Measurements from ENCODE around the gene NCOA6. TPM values are rescaled to one million over a fixed set of nuclear protein-coding genes. Genes with fewer than 3 reads are reported as not detected.
A peak's percentile ranks its signal among the peaks of the same experiment; 100 is the strongest.

NCOA6 gene
- polyA plus RNA-seq, 4 donors, result 19.3 to 46.5 (median 28.9) TPM

DNA sequence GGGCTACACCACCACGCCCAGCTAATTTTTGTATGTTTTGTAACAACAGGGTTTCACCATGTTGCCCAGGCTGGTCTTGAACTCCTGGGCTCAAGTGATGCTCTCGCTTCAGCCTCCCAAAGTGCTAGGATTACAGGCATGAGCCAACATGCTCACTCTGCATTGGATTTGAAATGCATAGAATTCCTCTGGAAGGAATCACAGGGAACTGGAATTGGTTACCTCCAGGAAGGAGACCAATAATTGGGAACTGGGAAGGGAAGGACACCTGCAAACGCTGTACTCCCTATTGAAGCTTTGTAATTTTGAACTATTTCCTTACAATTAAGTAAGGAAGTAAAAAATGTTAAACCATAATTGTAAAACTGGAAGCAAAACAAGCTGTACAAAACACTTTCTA, 133.6 kb downstream of the NCOA6 start:
- WGBS, 3 donors, result 80 to 91% (median 82%) methylated on average over 3 of the region's 3 CpGs
- H3K9me3 ChIP-seq (ENCODE audit: control insufficient read depth in 2 of 2, insufficient read depth in 1 of 2, low read depth in 1 of 2, low read length in 1 of 2), result no peaks in the 10 kb centered on the region
- no peaks in the 10 kb centered on the region for H3K36me3 ChIP-seq (ENCODE audit: control insufficient read depth in 3 of 3, insufficient read depth in 2 of 3, low read depth in 1 of 3, low read length in 3 of 3)
- FAIRE-seq (no peak), DNase-seq (no peak)
- no peak overlapping the region for H3K27ac ChIP-seq (ENCODE audit: low read depth in 1 of 3, low read length in 2 of 3)
- peaks cover 0 to 2% (median 0%) of the 10 kb centered on the region in 3 donors for H3K4me1 ChIP-seq (ENCODE audit: control insufficient read depth in 3 of 3, insufficient read depth in 2 of 3, low read depth in 1 of 3, low read length in 2 of 3)
- no peaks in the 10 kb centered on the region for H3K27me3 ChIP-seq (ENCODE audit: control insufficient read depth in 3 of 3, insufficient read depth in 3 of 3, low read length in 3 of 3)
- H3K4me3 ChIP-seq (ENCODE audit: low read depth in 1 of 3, low read length in 3 of 3), result no peak overlapping the region

GRCh38 chr20:34689486-34689885, 136.0 kb downstream of the NCOA6 start:
- H3K27me3 ChIP-seq (ENCODE audit: control insufficient read depth in 3 of 3, insufficient read depth in 3 of 3, low read length in 3 of 3), result no peaks in the 10 kb centered on the region
- H3K4me1 ChIP-seq (ENCODE audit: control insufficient read depth in 3 of 3, insufficient read depth in 2 of 3, low read depth in 1 of 3, low read length in 2 of 3), result peaks cover 0 to 2% (median 0%) of the 10 kb centered on the region in 3 donors
- WGBS, 3 donors, result 76 to 91% (median 84%) methylated on average over 2 of the region's 2 CpGs
- FAIRE-seq (no peak), DNase-seq (no peak)
- no peak overlapping the region for H3K27ac ChIP-seq (ENCODE audit: low read depth in 1 of 3, low read length in 2 of 3)
- no peak overlapping the region for H3K4me3 ChIP-seq (ENCODE audit: low read depth in 1 of 3, low read length in 3 of 3)
- H3K36me3 ChIP-seq (ENCODE audit: control insufficient read depth in 3 of 3, insufficient read depth in 2 of 3, low read depth in 1 of 3, low read length in 3 of 3), result no peaks in the 10 kb centered on the region
- no peaks in the 10 kb centered on the region for H3K9me3 ChIP-seq (ENCODE audit: control insufficient read depth in 2 of 2, insufficient read depth in 1 of 2, low read depth in 1 of 2, low read length in 1 of 2)

DNA sequence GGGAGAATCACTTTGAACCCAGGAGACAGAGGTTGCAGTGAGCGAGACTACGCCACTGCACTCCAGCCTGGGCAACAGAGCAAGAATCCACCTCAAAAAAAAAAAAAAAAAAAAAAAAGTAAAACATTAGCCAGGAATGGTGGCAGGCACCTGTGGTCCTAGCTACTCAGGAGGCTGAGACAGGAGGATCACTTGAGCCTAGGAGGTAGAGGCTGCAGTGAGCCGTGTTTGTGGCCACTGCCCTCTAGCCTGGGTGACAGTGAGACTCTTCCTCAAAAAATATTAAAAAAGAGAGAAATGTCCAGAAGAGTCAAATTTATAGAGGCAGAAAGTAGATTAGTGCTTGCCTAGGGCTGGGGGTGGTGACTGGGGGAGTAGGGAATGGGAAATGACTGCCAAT, 141.8 kb downstream of the NCOA6 start:
- DNase-seq (no peak), FAIRE-seq (no peak)
- WGBS, 3 donors, result 90 to 100% (median 94%) methylated on average over 3 of the region's 3 CpGs

DNA sequence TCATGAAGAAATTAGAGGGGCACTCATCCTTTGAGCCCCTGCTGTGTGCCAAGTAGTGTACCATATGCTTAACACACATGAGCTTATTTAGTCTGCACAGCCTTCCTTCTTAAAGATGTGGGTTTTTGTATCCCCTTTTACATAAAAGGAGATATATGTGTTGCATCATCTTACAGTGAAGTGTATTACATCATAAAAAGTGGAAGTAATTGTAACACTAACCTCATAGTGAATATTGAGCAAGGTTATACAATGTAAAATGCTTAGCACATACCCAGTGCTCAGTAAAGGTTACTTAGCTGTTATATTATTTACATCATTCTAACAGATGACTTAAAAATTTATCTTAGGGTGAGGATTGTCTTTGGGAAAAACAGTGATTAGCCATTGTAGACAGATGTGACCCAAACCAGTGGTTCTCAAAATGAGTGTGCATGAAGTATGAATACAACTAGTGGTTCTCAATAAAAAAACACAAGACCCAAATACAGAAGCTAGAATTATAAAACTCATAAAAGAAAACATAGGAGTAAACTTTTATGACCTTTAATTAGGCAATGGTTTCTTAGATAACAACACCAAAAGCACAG, 144.8 kb downstream of the NCOA6 start:
- H3K4me3 ChIP-seq (ENCODE audit: low read depth in 1 of 3, low read length in 3 of 3), result no peak overlapping the region

More for the DNA sequence above, 141.8 kb downstream of the NCOA6 start:
- H3K4me3 ChIP-seq (ENCODE audit: low read depth in 1 of 3, low read length in 3 of 3), result no peak overlapping the region
- H3K9me3 ChIP-seq (ENCODE audit: control insufficient read depth in 2 of 2, insufficient read depth in 1 of 2, low read depth in 1 of 2, low read length in 1 of 2), result peaks cover 0 to 10% of the 10 kb centered on the region in 2 donors
- H3K27me3 ChIP-seq (ENCODE audit: control insufficient read depth in 3 of 3, insufficient read depth in 3 of 3, low read length in 3 of 3), result no peaks in the 10 kb centered on the region
- H3K4me1 ChIP-seq (ENCODE audit: control insufficient read depth in 3 of 3, insufficient read depth in 2 of 3, low read depth in 1 of 3, low read length in 2 of 3), result no peaks in the 10 kb centered on the region
- H3K27ac ChIP-seq (ENCODE audit: low read depth in 1 of 3, low read length in 2 of 3), result no peak overlapping the region
- no peaks in the 10 kb centered on the region for H3K36me3 ChIP-seq (ENCODE audit: control insufficient read depth in 3 of 3, insufficient read depth in 2 of 3, low read depth in 1 of 3, low read length in 3 of 3)

DNA sequence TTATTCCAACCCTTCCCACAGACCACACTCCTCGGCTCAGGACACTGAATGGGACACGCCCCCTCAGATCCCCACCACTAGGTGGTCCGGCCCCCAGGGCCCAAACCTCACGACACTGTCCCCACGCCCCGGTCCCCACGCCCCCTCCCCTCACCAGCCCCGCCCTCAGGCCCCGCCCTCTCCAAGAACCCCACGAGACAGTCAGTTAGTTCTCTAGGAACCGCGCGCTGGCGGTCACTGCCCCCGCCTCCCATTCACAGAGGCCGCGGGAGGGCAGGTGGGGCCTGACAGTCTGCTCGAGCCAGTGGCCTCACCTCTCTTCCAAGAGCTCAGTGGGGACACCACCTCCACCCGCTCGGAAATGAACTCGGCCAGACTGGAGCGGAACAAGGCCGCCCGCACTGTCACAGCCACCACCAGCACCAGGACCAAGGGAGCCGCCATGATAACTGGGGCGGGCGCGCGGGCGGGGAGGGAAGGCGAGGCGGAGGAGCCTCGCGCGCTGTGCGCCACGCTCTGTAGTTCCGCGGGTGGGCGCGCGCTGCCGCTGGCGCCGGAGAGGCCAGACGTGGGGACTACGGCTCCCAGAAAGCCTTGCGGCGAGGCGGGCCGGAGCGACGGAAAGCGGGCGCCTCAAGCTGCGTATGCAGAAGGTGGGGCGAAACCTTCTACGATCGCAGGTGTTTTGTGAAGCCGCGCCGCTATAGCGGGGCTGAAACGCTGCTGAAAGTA, 148.6 kb downstream of the NCOA6 start, which contains the start of gene PIGU:
Gene PIGU (minus strand): TSS at position 451 of the 732 bp plus-strand sequence. CDS start 7 bp downstream, at position 444.
- WGBS, 3 donors, result 0 to 1% (median 1%) methylated on average over 50 to 64 of the region's 64 CpGs
- Histone ChIP-seq H3K4me1 (ENCODE audit: control insufficient read depth in 3 of 3, insufficient read depth in 2 of 3, low read depth in 1 of 3, low read length in 2 of 3) (peaks cover 0 to 3% (median 0%) of the 10 kb centered on the region in 3 donors), H3K36me3 (ENCODE audit: control insufficient read depth in 3 of 3, insufficient read depth in 2 of 3, low read depth in 1 of 3, low read length in 3 of 3) (no peaks in the 10 kb centered on the region), H3K27me3 (ENCODE audit: control insufficient read depth in 3 of 3, insufficient read depth in 3 of 3, low read length in 3 of 3) (no peaks in the 10 kb centered on the region), H3K9me3 (ENCODE audit: control insufficient read depth in 2 of 2, insufficient read depth in 1 of 2, low read depth in 1 of 2, low read length in 1 of 2) (peaks cover 0 to 10% of the 10 kb centered on the region in 2 donors), H3K4me3 (ENCODE audit: low read depth in 1 of 3, low read length in 3 of 3) (peak within 1 kb of the TSS; percentile 76 to 93 (median 84)), H3K27ac (ENCODE audit: low read depth in 1 of 3, low read length in 2 of 3) (peak within 1 kb of the TSS; percentile 50 to 91 (median 88))
- FAIRE-seq (no peak), DNase-seq (peak; percentile 96 to 99)

More for the DNA sequence above, 144.8 kb downstream of the NCOA6 start:
- H3K36me3 ChIP-seq (ENCODE audit: control insufficient read depth in 3 of 3, insufficient read depth in 2 of 3, low read depth in 1 of 3, low read length in 3 of 3), result no peaks in the 10 kb centered on the region
- FAIRE-seq (no peak), DNase-seq (no peak)
- H3K27me3 ChIP-seq (ENCODE audit: control insufficient read depth in 3 of 3, insufficient read depth in 3 of 3, low read length in 3 of 3), result no peaks in the 10 kb centered on the region
- peaks cover 0 to 10% of the 10 kb centered on the region in 2 donors for H3K9me3 ChIP-seq (ENCODE audit: control insufficient read depth in 2 of 2, insufficient read depth in 1 of 2, low read depth in 1 of 2, low read length in 1 of 2)
- peaks cover 0 to 3% (median 0%) of the 10 kb centered on the region in 3 donors for H3K4me1 ChIP-seq (ENCODE audit: control insufficient read depth in 3 of 3, insufficient read depth in 2 of 3, low read depth in 1 of 3, low read length in 2 of 3)
- H3K27ac ChIP-seq (ENCODE audit: low read depth in 1 of 3, low read length in 2 of 3), result no peak overlapping the region

- DNase-seq (peak in 1 of 2 donors; percentile 12), FAIRE-seq (no peak)
- H3K4me1 ChIP-seq (ENCODE audit: control insufficient read depth in 3 of 3, insufficient read depth in 2 of 3, low read depth in 1 of 3, low read length in 2 of 3), result peaks cover 0 to 3% (median 0%) of the 10 kb centered on the region in 3 donors
- H3K27ac ChIP-seq (ENCODE audit: low read depth in 1 of 3, low read length in 2 of 3), result peak overlapping the region in 2 of 3 donors; percentile 69 to 88
- no peaks in the 10 kb centered on the region for H3K27me3 ChIP-seq (ENCODE audit: control insufficient read depth in 3 of 3, insufficient read depth in 3 of 3, low read length in 3 of 3)
- H3K36me3 ChIP-seq (ENCODE audit: control insufficient read depth in 3 of 3, insufficient read depth in 2 of 3, low read depth in 1 of 3, low read length in 3 of 3), result no peaks in the 10 kb centered on the region
- peaks cover 0 to 10% of the 10 kb centered on the region in 2 donors for H3K9me3 ChIP-seq (ENCODE audit: control insufficient read depth in 2 of 2, insufficient read depth in 1 of 2, low read depth in 1 of 2, low read length in 1 of 2)
- H3K4me3 ChIP-seq (ENCODE audit: low read depth in 1 of 3, low read length in 3 of 3), result peak overlapping the region; percentile 76 to 93 (median 84)
- WGBS, 3 donors, result 1% methylated on average over 11 to 14 of the region's 14 CpGs
These were observed 149.3 kb downstream of the NCOA6 start for GRCh38 chr20:34675993-34676641.

- FAIRE-seq (no peak), DNase-seq (no peak)
- Histone ChIP-seq H3K27ac (ENCODE audit: low read depth in 1 of 3, low read length in 2 of 3) (no peak overlapping the region), H3K4me3 (ENCODE audit: low read depth in 1 of 3, low read length in 3 of 3) (no peak overlapping the region), H3K27me3 (ENCODE audit: control insufficient read depth in 3 of 3, insufficient read depth in 3 of 3, low read length in 3 of 3) (no peaks in the 10 kb centered on the region), H3K36me3 (ENCODE audit: control insufficient read depth in 3 of 3, insufficient read depth in 2 of 3, low read depth in 1 of 3, low read length in 3 of 3) (no peaks in the 10 kb centered on the region), H3K9me3 (ENCODE audit: control insufficient read depth in 2 of 2, insufficient read depth in 1 of 2, low read depth in 1 of 2, low read length in 1 of 2) (peaks cover 0 to 10% of the 10 kb centered on the region in 2 donors), H3K4me1 (ENCODE audit: control insufficient read depth in 3 of 3, insufficient read depth in 2 of 3, low read depth in 1 of 3, low read length in 2 of 3) (peaks cover 0 to 3% (median 0%) of the 10 kb centered on the region in 3 donors)
- WGBS, 3 donors, result 12 to 36% (median 25%) methylated on average over 3 of the region's 3 CpGs
These were observed 149.9 kb downstream of the NCOA6 start for GRCh38 chr20:34675561-34675960.

DNA sequence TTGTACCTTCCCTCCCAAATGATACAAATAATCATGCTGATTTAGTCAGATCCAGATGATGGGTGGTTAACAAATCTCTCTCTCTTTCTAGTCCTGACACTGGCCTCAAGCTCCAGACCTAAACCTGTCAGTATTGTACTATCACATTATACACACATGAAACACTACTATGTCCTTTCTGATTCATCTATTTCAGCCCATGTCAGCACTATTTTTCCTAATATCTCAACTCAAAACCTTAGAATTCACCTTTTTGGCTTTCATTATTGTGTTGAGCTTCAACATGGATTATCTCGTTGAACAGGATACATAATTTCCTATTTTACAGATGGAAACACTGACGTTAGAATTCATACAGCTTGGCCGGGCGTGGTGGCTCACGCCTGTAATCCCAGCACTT, 152.0 kb downstream of the NCOA6 start:
- DNase-seq (no peak), FAIRE-seq (no peak)
- Histone ChIP-seq H3K36me3 (ENCODE audit: control insufficient read depth in 3 of 3, insufficient read depth in 2 of 3, low read depth in 1 of 3, low read length in 3 of 3) (peaks cover 0 to 2% (median 0%) of the 10 kb centered on the region in 3 donors), H3K4me3 (ENCODE audit: low read depth in 1 of 3, low read length in 3 of 3) (no peak overlapping the region), H3K4me1 (ENCODE audit: control insufficient read depth in 3 of 3, insufficient read depth in 2 of 3, low read depth in 1 of 3, low read length in 2 of 3) (peaks cover 0 to 3% (median 0%) of the 10 kb centered on the region in 3 donors), H3K27me3 (ENCODE audit: control insufficient read depth in 3 of 3, insufficient read depth in 3 of 3, low read length in 3 of 3) (no peaks in the 10 kb centered on the region), H3K9me3 (ENCODE audit: control insufficient read depth in 2 of 2, insufficient read depth in 1 of 2, low read depth in 1 of 2, low read length in 1 of 2) (peaks cover 0 to 3% of the 10 kb centered on the region in 2 donors), H3K27ac (ENCODE audit: low read depth in 1 of 3, low read length in 2 of 3) (no peak overlapping the region)
- WGBS, 3 donors, result 86 to 89% (median 87%) methylated on average over 5 of the region's 5 CpGs

All from small intestine (tissue), 7 donors.